ENCODE data around the gene CPN1. TPM values are rescaled to one million over a fixed set of nuclear protein-coding genes. Genes with fewer than 3 reads are reported as not detected.

CPN1 gene
- total RNA-seq, 3 donors from 2014 or later (not counting 1 experiment from before 2014, with no cell fraction given) = not detected

DNA sequence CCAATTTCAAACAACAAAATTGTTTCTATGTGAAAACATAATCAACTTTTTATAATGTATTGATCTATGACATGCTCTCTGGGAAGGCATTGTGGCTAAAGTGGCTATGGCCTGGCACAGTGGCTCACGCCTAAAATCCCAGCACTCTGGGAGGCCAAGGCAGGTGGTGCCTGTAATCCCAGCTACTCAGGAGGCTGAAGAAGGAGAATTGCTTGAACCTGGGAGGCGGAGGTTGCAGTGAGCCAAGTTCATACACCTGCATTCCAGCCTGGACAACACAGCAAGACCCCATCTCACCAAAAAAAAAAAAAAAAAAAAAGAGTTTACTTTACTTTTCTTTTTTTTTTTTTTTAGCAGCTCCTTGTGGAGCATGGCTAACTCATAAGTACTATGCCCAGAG lies 38.9 kb upstream of the CPN1 start:
- H3K4me1 ChIP-seq (ENCODE audit: control insufficient read depth, insufficient read depth, low read length) = no peaks in the 10 kb centered on the region
- intact Hi-C loops (cut with micrococcal nuclease) = no loop called here
- Mint-ChIP-seq H3K27me3 (ENCODE audit: low read depth in 2 of 2) (peaks cover 10 to 28% of the 10 kb centered on the region in 2 donors), H3K4me3 (no peak overlapping the region), H3K27ac (no peak overlapping the region), H3K4me1 (peaks cover 0 to 7% of the 10 kb centered on the region in 2 donors), H3K36me3 (no peaks in the 10 kb centered on the region), H3K9me3 (no peaks in the 10 kb centered on the region)
- H3K27ac ChIP-seq (ENCODE audit: low read length) = no peak overlapping the region
- ATAC-seq (no peak), DNase-seq (no peak)
- TF ChIP-seq, protein P1, sequence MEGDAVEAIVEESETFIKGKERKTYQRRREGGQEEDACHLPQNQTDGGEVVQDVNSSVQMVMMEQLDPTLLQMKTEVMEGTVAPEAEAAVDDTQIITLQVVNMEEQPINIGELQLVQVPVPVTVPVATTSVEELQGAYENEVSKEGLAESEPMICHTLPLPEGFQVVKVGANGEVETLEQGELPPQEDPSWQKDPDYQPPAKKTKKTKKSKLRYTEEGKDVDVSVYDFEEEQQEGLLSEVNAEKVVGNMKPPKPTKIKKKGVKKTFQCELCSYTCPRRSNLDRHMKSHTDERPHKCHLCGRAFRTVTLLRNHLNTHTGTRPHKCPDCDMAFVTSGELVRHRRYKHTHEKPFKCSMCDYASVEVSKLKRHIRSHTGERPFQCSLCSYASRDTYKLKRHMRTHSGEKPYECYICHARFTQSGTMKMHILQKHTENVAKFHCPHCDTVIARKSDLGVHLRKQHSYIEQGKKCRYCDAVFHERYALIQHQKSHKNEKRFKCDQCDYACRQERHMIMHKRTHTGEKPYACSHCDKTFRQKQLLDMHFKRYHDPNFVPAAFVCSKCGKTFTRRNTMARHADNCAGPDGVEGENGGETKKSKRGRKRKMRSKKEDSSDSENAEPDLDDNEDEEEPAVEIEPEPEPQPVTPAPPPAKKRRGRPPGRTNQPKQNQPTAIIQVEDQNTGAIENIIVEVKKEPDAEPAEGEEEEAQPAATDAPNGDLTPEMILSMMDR (IDR thresholded peaks at IDR 0.05) = no peak
- H3K36me3 ChIP-seq (ENCODE audit: control insufficient read depth, insufficient read depth, low read length) = no peaks in the 10 kb centered on the region
- no peak overlapping the region for H3K4me3 ChIP-seq (ENCODE audit: low read length)
- WGBS (ENCODE audit: insufficient coverage) = 100% methylated on average over 2 of the region's 2 CpGs
- H3K9me3 ChIP-seq (ENCODE audit: control insufficient read depth, insufficient read depth, low read length) = no peaks in the 10 kb centered on the region
- no peaks in the 10 kb centered on the region for H3K27me3 ChIP-seq (ENCODE audit: control insufficient read depth, insufficient read depth, low read length)

DNA sequence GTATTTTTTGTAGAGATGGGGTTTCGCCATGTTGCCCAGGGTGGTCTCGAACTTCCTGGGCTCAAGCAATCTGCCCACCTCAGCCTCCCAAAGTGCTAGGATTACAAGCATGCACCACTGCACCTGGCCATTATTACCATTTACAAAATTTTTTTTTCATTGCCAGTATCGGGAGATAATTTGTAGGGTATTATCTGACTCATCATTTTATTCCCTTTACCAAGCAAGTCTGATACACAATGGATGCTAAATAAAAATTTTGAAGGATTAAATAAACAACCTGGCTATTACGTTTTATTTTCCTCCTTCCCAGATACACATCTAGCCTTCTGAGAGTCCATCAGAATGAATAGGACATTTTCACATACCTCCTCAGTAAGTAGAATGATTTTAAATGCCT lies 38.1 kb upstream of the CPN1 start:
- 100% methylated on average over 2 of the region's 4 CpGs for WGBS (ENCODE audit: insufficient coverage)

DNA sequence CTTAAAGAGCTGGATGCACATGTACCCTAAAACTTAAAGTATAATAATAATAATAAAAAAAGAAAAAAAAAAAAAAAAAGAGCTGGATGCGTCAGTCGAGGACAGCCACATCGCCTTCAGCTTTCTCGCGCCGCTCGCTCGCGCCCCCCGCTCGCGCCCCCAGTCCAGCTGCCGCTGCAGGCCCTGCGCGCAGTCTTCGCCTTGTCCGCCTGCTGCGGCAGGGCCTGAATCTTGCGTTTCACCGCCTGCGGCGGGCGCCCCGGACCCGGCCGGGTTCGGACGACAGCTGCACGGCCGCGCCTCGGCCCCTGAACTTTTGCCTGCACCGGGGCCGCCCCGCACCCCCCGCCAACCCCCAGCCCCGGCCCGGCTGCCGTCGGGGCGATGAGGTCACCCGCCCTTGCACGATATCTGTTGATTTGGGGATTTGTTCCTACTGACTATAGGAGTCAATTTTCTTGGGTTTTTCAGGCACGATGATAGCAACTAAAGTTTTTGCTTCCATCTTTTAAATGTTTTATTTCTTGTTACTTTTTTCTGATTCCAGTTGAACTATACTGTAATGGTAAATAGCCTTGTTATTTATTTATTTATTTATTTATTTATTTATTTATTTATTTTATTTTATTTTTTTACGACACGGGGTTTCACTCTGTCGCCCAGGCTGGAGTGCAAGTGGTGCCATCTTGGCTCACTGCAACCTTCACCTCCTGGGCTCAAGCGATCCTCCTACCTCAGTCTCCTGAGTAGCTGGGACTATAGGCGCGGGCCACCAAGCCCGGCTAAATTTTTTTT lies 33.5 kb upstream of the CPN1 start:
- Mint-ChIP-seq H3K27me3 (ENCODE audit: low read depth in 2 of 2) (peaks cover 23 to 45% of the 10 kb centered on the region in 2 donors), H3K36me3 (no peaks in the 10 kb centered on the region), H3K27ac (no peak overlapping the region), H3K9me3 (no peaks in the 10 kb centered on the region), H3K4me3 (no peak overlapping the region), H3K4me1 (no peaks in the 10 kb centered on the region)
- no peak overlapping the region for H3K4me3 ChIP-seq (ENCODE audit: low read length)
- H3K36me3 ChIP-seq (ENCODE audit: control insufficient read depth, insufficient read depth, low read length) = no peaks in the 10 kb centered on the region
- H3K4me1 ChIP-seq (ENCODE audit: control insufficient read depth, insufficient read depth, low read length) = no peaks in the 10 kb centered on the region
- ATAC-seq (no peak), DNase-seq (no peak)
- intact Hi-C loops (cut with micrococcal nuclease) = no loop called here
- 38% methylated on average over 50 of the region's 51 CpGs for WGBS (ENCODE audit: insufficient coverage)
- H3K27me3 ChIP-seq (ENCODE audit: control insufficient read depth, insufficient read depth, low read length) = peaks cover 3% of the 10 kb centered on the region
- TF ChIP-seq, protein P1 (IDR thresholded peaks at IDR 0.05) = no peak
- H3K27ac ChIP-seq (ENCODE audit: low read length) = no peak overlapping the region
- no peaks in the 10 kb centered on the region for H3K9me3 ChIP-seq (ENCODE audit: control insufficient read depth, insufficient read depth, low read length)

More for the DNA sequence above, 38.1 kb upstream of the CPN1 start:
- H3K36me3 Mint-ChIP-seq = no peaks in the 10 kb centered on the region
- no peaks in the 10 kb centered on the region for H3K4me1 ChIP-seq (ENCODE audit: control insufficient read depth, insufficient read depth, low read length)
- H3K4me1 Mint-ChIP-seq = peaks cover 0 to 7% of the 10 kb centered on the region in 2 donors
- no peaks in the 10 kb centered on the region for H3K36me3 ChIP-seq (ENCODE audit: control insufficient read depth, insufficient read depth, low read length)
- H3K9me3 Mint-ChIP-seq = no peaks in the 10 kb centered on the region
- H3K27me3 Mint-ChIP-seq (ENCODE audit: low read depth in 2 of 2) = peaks cover 14 to 36% of the 10 kb centered on the region in 2 donors
- no peaks in the 10 kb centered on the region for H3K9me3 ChIP-seq (ENCODE audit: control insufficient read depth, insufficient read depth, low read length)
- DNase-seq (no peak), ATAC-seq (no peak)
- no peaks in the 10 kb centered on the region for H3K27me3 ChIP-seq (ENCODE audit: control insufficient read depth, insufficient read depth, low read length)
- TF ChIP-seq, protein P1 (IDR thresholded peaks at IDR 0.05) = no peak
- no peak overlapping the region for H3K27ac ChIP-seq (ENCODE audit: low read length)
- H3K27ac Mint-ChIP-seq = no peak overlapping the region
- H3K4me3 ChIP-seq (ENCODE audit: low read length) = no peak overlapping the region
- no peak overlapping the region for H3K4me3 Mint-ChIP-seq
- intact Hi-C loops (cut with micrococcal nuclease) = no loop called here
